ENCODE data around the gene TMIE. TPM values are rescaled to one million over a fixed set of nuclear protein-coding genes. Genes with fewer than 3 reads are reported as not detected.

TMIE gene
- total and polyA plus RNA-seq, 2 of the 8 experiments (the other 6 are each of a cell fraction or from before 2014, with no cell fraction given): 0.45 to 0.67 TPM

GRCh38 chr3:46655271-46655670 is 45.9 kb upstream of the TMIE start (continued):
- TF ChIP-seq POLR2AphosphoS5 (IDR thresholded peaks at IDR 0.05; ENCODE audit: low read depth, low read length): no peak
- no peak for TF ChIP-seq TEAD4 (IDR thresholded peaks at IDR 0.05; ENCODE audit: low read depth, low read length)
- TF ChIP-seq FOSL1 (IDR thresholded peaks at IDR 0.05; ENCODE audit: insufficient read depth, low read depth, low read length): no peak
